Measurements from ENCODE around the gene BLID. TPM values are rescaled to one million over a fixed set of nuclear protein-coding genes. Genes with fewer than 3 reads are reported as not detected.

Gene BLID
- total RNA-seq, 2 donors from 2014 or later, result not detected

GRCh38 chr11:122103321-122103720 is 12.7 kb downstream of the BLID start:
- no peak overlapping the region for H3K4me3 Mint-ChIP-seq
- H3K9me3 Mint-ChIP-seq, result no peaks in the 10 kb centered on the region
- WGBS, 2 experiments (ENCODE audit: insufficient coverage in 1 of 2, insufficient read length in 1 of 2), result 96 to 98% methylated on average over 4 to 5 of the region's 6 CpGs
- no peaks in the 10 kb centered on the region for H3K36me3 Mint-ChIP-seq (ENCODE audit: low read depth)
- Histone ChIP-seq H3K4me3 (ENCODE audit: low read length) (no peak overlapping the region), H3K27me3 (ENCODE audit: control insufficient read depth, insufficient read depth, low read length, poor library complexity, severe bottlenecking) (peaks cover 58% of the 10 kb centered on the region), H3K4me1 (ENCODE audit: control insufficient read depth, insufficient read depth, low read length) (no peaks in the 10 kb centered on the region), H3K9ac (ENCODE audit: extremely low read depth, low read length, poor library complexity, severe bottlenecking) (no peak overlapping the region), H3K27ac (ENCODE audit: low read depth, low read length) (no peak overlapping the region), H3K9me3 (ENCODE audit: control insufficient read depth, low read length) (no peaks in the 10 kb centered on the region), H3K36me3 (ENCODE audit: control insufficient read depth, insufficient read depth, low read length) (no peaks in the 10 kb centered on the region)
- H3K27me3 Mint-ChIP-seq (ENCODE audit: insufficient read depth), result peaks cover 10% of the 10 kb centered on the region
- H3K4me1 Mint-ChIP-seq, result peaks cover 21% of the 10 kb centered on the region
- no peak overlapping the region for H3K27ac Mint-ChIP-seq
- TF ChIP-seq CTCF (conservative IDR thresholded peaks at IDR 0.05), result no peak
- no peak for DNase-seq

DNA sequence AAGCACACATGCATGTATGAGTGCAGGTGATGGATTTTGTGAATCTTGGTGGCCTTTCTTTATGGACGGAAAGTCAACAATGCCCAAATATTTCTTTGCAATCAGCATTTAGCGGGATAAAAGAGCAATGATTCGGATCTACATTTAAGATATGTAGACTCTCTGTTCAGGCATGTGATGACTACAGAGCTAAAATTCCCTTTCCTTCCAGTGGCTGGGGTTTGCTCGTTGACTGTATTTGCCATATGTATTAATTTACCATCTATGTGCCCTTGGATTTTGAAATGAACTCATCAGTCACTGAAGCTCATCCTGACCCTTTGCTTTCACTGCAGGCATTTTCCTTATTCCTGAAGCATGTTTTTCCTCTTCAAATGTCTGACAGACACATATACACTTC is 13.6 kb downstream of the BLID start:
- Histone ChIP-seq H3K4me1 (ENCODE audit: control insufficient read depth, insufficient read depth, low read length) (no peaks in the 10 kb centered on the region), H3K4me3 (ENCODE audit: low read length) (no peak overlapping the region), H3K9ac (ENCODE audit: extremely low read depth, low read length, poor library complexity, severe bottlenecking) (no peak overlapping the region), H3K27me3 (ENCODE audit: control insufficient read depth, insufficient read depth, low read length, poor library complexity, severe bottlenecking) (peaks cover 66% of the 10 kb centered on the region), H3K27ac (ENCODE audit: low read depth, low read length) (peak overlapping the region; percentile 84), H3K9me3 (ENCODE audit: control insufficient read depth, low read length) (no peaks in the 10 kb centered on the region), H3K36me3 (ENCODE audit: control insufficient read depth, insufficient read depth, low read length) (no peaks in the 10 kb centered on the region)
- no peaks in the 10 kb centered on the region for H3K36me3 Mint-ChIP-seq (ENCODE audit: low read depth)
- no peak for DNase-seq
- H3K27me3 Mint-ChIP-seq (ENCODE audit: insufficient read depth), result peaks cover 17% of the 10 kb centered on the region
- no peak overlapping the region for H3K27ac Mint-ChIP-seq
- no peaks in the 10 kb centered on the region for H3K9me3 Mint-ChIP-seq
- no peak overlapping the region for H3K4me3 Mint-ChIP-seq
- 90% methylated on average over 4 of the region's 4 CpGs for WGBS, 2 experiments (ENCODE audit: insufficient coverage in 1 of 2, insufficient read length in 1 of 2)
- peaks cover 25% of the 10 kb centered on the region for H3K4me1 Mint-ChIP-seq
- no peak for TF ChIP-seq CTCF (conservative IDR thresholded peaks at IDR 0.05)

DNA sequence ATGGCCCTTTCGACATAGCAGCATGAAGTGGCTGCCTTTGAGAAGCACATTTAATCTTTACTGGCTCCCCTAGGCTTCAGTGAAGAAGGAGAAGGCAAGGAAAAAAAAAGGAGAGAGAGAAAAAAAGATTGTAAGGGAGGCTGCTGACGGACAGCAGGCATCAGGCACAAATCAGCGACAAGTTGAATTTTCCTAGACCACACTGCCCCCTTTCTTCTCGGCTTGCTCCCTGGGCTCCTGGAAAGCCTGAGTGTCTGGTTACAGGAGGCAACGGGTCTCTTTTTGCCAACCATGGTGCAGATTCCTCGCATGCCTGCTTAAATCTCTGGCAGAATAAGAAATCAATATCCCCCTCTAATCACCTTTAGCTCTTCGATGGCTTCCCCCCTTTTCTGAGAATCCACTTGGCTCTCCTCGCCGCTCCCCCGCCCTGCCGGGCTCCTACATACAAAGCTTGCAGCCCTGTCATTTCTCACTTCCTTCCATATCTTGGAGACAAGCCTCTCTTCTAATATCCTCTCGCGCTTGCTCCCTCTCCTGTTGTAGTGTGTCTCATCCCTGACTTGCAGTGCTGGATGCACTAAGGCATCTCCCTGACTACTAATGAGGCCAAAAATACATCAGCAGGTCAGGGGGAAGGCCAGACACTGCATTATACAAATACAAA is 14.3 kb downstream of the BLID start:
- Histone ChIP-seq H3K4me3 (ENCODE audit: low read length) (peak overlapping the region; percentile 12), H3K9ac (ENCODE audit: extremely low read depth, low read length, poor library complexity, severe bottlenecking) (no peak overlapping the region), H3K4me1 (ENCODE audit: control insufficient read depth, insufficient read depth, low read length) (no peaks in the 10 kb centered on the region), H3K36me3 (ENCODE audit: control insufficient read depth, insufficient read depth, low read length) (no peaks in the 10 kb centered on the region), H3K9me3 (ENCODE audit: control insufficient read depth, low read length) (no peaks in the 10 kb centered on the region), H3K27ac (ENCODE audit: low read depth, low read length) (peak overlapping the region; percentile 84), H3K27me3 (ENCODE audit: control insufficient read depth, insufficient read depth, low read length, poor library complexity, severe bottlenecking) (peaks cover 64% of the 10 kb centered on the region)
- Mint-ChIP-seq H3K4me1 (peaks cover 28% of the 10 kb centered on the region), H3K36me3 (ENCODE audit: low read depth) (no peaks in the 10 kb centered on the region), H3K27ac (no peak overlapping the region), H3K9me3 (no peaks in the 10 kb centered on the region), H3K4me3 (no peak overlapping the region), H3K27me3 (ENCODE audit: insufficient read depth) (peaks cover 22% of the 10 kb centered on the region)
- DNase-seq, result peak; percentile 91
- TF ChIP-seq CTCF (conservative IDR thresholded peaks at IDR 0.05), result peak; percentile 82
- 5 to 8% methylated on average over 11 to 13 of the region's 13 CpGs for WGBS, 2 experiments (ENCODE audit: insufficient coverage in 1 of 2, insufficient read length in 1 of 2)

All from endodermal cell (in vitro differentiated cells).